GM12801 (cell line): Measurements from ENCODE around the gene GDAP1L1.

Experiments
- TF ChIP-seq, protein P1 (sequence below): IDR thresholded peaks from one replicate; pipeline ENCODE4 v1.5.1; 2011; ENCODE audit warnings: control low read depth; ENCODE audit not compliant: insufficient read length; ENCODE audit errors: extremely low read depth

GDAP1L1 gene

DNA sequence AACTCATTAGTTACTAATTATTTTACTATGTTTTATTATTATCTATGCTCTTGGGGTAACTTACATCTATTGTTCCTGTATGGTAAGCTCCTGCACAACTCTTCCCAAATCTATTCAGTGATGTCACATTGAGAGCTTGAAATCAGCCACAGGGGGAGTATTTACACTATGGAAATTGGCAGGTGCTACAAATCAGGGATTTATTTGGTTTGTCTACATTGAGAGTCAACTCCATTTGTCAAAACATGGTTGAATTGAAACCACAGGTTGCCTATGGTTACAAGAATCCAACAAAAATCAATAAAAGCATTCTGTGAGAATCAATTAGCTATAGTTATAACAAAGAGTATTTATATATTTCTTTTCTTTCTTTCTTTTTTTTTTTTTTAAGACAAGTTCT lies 67.8 kb downstream of the GDAP1L1 start:
- TF ChIP-seq, protein P1, sequence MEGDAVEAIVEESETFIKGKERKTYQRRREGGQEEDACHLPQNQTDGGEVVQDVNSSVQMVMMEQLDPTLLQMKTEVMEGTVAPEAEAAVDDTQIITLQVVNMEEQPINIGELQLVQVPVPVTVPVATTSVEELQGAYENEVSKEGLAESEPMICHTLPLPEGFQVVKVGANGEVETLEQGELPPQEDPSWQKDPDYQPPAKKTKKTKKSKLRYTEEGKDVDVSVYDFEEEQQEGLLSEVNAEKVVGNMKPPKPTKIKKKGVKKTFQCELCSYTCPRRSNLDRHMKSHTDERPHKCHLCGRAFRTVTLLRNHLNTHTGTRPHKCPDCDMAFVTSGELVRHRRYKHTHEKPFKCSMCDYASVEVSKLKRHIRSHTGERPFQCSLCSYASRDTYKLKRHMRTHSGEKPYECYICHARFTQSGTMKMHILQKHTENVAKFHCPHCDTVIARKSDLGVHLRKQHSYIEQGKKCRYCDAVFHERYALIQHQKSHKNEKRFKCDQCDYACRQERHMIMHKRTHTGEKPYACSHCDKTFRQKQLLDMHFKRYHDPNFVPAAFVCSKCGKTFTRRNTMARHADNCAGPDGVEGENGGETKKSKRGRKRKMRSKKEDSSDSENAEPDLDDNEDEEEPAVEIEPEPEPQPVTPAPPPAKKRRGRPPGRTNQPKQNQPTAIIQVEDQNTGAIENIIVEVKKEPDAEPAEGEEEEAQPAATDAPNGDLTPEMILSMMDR: no peak

DNA sequence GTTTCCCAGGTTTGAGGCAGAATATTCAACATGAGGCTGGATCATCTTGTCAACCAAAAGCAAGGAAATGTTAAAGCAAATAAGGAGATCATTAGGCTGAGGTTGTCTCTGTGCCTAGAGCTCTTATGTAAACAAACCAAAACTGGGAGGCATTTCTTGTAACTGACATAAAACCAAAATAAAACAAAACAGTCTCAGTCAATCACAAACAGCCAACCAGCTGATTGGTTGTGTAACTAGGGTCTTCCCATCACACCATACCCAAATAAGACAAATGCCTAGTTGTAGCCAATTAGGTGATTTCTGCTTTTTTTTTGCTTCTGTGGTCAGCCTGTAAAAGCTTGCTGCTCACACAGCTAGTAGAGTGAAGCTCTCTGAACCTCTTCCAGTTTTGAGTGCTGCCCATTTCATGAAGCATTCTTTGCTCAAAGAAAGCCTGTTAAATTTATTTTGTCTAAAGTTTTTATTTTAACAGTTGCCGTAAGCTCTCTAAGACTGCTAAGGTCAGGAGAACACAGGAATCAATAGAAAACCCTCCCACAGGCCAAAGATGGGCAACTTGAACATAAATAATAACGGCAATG lies 72.8 kb downstream of the GDAP1L1 start:
- TF ChIP-seq, protein P1: no peak

DNA sequence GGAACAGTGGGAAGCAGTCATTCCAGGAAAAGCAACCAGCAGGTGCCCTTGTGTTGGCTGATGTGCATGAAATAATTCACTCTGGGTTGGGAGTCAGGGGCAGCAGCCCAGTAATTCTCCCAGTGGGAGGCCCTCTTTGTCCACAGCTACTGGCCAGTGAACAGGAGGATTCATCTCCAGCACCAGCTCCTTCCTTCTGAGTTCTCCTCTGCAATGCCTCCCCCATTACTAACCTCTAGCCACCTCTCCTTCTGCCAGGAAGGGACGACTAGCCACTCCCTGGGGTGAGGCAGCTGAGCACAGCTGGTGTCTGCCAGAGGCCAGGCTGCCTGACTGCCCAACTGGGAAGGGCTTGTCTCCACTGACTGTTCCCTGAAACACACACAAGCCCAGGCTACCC lies 77.2 kb downstream of the GDAP1L1 start:
- TF ChIP-seq, protein P1: no peak

DNA sequence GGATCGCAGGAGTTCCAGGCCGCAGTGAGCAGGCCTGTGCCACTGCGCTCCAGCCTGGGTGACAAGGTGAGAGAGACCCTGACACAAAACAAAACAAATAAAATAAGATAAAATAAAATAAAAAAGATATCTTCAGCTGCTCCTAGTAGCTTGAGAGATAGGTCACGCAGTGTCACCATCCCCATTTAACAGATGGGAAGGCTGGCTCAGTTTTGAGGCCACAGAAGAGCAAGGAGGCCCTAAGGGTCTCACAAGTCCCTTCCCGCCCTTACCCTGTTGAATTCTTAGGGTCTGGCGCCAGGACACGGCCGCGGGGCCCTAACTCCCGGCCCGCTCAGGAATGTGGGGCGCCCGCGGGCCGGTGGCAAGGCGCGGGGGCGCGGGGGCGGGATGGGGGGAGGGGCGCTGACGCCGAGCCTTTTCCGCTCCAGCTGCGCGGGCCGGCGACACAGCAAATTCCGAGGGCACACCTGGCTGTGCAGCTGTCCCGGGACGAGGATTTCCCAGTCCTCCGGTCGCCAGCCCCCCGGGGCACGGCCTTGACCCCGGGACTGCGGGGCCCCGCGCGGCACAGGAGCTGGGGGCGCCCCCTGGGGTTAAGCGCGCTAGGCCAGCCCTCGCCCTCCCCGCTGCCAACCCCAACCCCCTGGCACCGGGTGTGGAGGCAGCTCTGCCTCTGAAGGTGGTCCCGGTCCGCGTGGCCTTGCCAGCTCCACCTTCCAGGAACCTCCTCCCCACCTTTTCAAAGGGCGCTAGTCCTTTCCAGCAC lies 79.5 kb downstream of the GDAP1L1 start:
- TF ChIP-seq, protein P1: no peak

DNA sequence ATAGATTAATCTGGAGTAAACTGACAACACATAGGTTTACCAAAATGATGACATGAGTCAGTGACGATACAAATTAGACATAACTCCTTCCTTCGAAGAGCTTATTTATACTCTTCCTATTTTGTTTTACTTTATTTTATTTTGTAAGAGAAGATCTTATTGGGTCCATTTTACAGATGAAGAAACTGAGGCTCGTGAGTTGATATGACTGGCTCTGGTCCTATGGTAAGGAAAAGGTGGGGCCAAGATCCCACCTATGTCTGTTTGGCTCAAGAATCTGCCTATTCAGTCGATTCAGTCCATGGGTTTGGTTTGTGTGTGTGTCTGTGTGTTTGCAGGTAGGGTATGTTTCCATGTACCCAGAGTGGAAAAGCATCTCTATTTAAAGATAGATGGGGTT lies 81.3 kb downstream of the GDAP1L1 start:
- TF ChIP-seq, protein P1: no peak
